Keratinocyte (primary cell): ENCODE results near the gene SH3BP5. TPM values are rescaled to one million over a fixed set of nuclear protein-coding genes. Genes with fewer than 3 reads are reported as not detected.

Experiments used
- DNase-seq: peaks from one replicate; pipeline ENCODE4 v3.0.0-alpha.2; 2011; ENCODE audit warnings: low read depth, missing footprints, low spot score
- FAIRE-seq: peaks from 2 replicates; lab custom pipeline; 2011; peaks lifted over from hg19 to GRCh38; lab: Jason Lieb, UNC
- H2AFZ ChIP-seq: 2 replicates; pipeline ENCODE4 v1.6.0; 2012; ENCODE audit warnings: low read length, control low read depth, inconsistent platforms; ENCODE audit not compliant: control insufficient read depth
- H3K27ac ChIP-seq: 2 replicates; pipeline ENCODE4 v1.5.1; 2011; ENCODE audit warnings: low read length; ENCODE audit not compliant: control insufficient read depth, insufficient read depth
- H3K27me3 ChIP-seq: 3 replicates; pipeline ENCODE4 v1.6.0; 2011; ENCODE audit warnings: low read length; ENCODE audit not compliant: control insufficient read depth, insufficient read depth; ENCODE audit errors: extremely low read depth
- H3K36me3 ChIP-seq, 2 experiments: 2 replicates in 1 of 2; 3 replicates in 1 of 2; pipeline ENCODE4 v1.5.1; 2011; ENCODE audit warnings: low read length in 2 of 2, mild to moderate bottlenecking in 1 of 2; ENCODE audit not compliant: control insufficient read depth in 2 of 2, insufficient read depth in 2 of 2; ENCODE audit errors: extremely low read depth in 1 of 2
- H3K4me1 ChIP-seq: 3 replicates; pipeline ENCODE4 v1.5.1; 2011; ENCODE audit warnings: low read length; ENCODE audit not compliant: control insufficient read depth, insufficient read depth; ENCODE audit errors: extremely low read depth
- H3K4me2 ChIP-seq: 3 replicates; pipeline ENCODE4 v1.6.0; 2011; ENCODE audit warnings: low read depth, low read length; ENCODE audit not compliant: control insufficient read depth, insufficient read depth; ENCODE audit errors: extremely low read depth
- H3K4me3 ChIP-seq, 3 experiments: fragments of 200-600 bp in 1 of 3; sonication (generic) in 1 of 3; 2 replicates in 2 of 3; 3 replicates in 1 of 3; pipeline ENCODE4 v1.5.1; 2011 to 2016; ENCODE audit warnings: low read length in 3 of 3, mild to moderate bottlenecking in 3 of 3, control low read depth in 2 of 3, inconsistent platforms in 1 of 3, low read depth in 1 of 3, mixed read lengths in 1 of 3, mixed run types in 1 of 3, moderate library complexity in 1 of 3; ENCODE audit not compliant: control insufficient read depth in 2 of 3, insufficient read depth in 2 of 3; ENCODE audit errors: extremely low read depth in 1 of 3
- H3K79me2 ChIP-seq: 2 replicates; pipeline ENCODE4 v1.6.0; 2012; ENCODE audit warnings: low read length; ENCODE audit not compliant: control insufficient read depth, insufficient read depth
- H3K9ac ChIP-seq: 3 replicates; pipeline ENCODE4 v1.6.0; 2011; ENCODE audit warnings: low read length; ENCODE audit not compliant: control insufficient read depth, insufficient read depth; ENCODE audit errors: extremely low read depth
- H3K9me1 ChIP-seq: 3 replicates; pipeline ENCODE4 v1.6.0; 2011; ENCODE audit warnings: low read length; ENCODE audit not compliant: control insufficient read depth, insufficient read depth; ENCODE audit errors: extremely low read depth
- H3K9me3 ChIP-seq: 2 replicates; pipeline ENCODE4 v1.5.1; 2012; ENCODE audit warnings: low read depth, low read length; ENCODE audit not compliant: control insufficient read depth
- H4K20me1 ChIP-seq: 3 replicates; pipeline ENCODE4 v1.6.0; 2011; ENCODE audit warnings: low read length; ENCODE audit not compliant: control insufficient read depth, insufficient read depth; ENCODE audit errors: extremely low read depth
- EZH2 ChIP-seq: IDR thresholded peaks from one replicate; pipeline ENCODE4 v1.6.1; 2012; ENCODE audit warnings: inconsistent platforms, mild to moderate bottlenecking, low read length, moderate library complexity
- dilution Hi-C: fragments of 300-500 bp; cut with MboI; formaldehyde crosslinking; loops from one replicate; pipeline ENCODE4 v1.7.0; 2020; ENCODE audit warnings: low sequenced_read_pairs; ENCODE audit not compliant: extremely low pct_ligation_motif_present
- polyA plus RNA-seq, 5 experiments: library from polyadenylated mRNA; depleted of rRNA in 3 of 5; stranded (reverse) in 3 of 5; stranded (forward) in 1 of 5; unstranded in 1 of 5; fragments of >200 nt; gene quantifications; 1 replicate in 1 of 5; 2 replicates in 3 of 5; 3 replicates in 1 of 5; pipeline versions ENCODE4 v1.2.1 to v1.2.3, GENCODE V29; 2011 to 2012; ENCODE audit warnings: missing spikeins in 2 of 5, low read depth in 1 of 5, low replicate concordance in 1 of 5
- TF ChIP-seq, protein P1 (sequence below), 3 experiments: IDR thresholded peaks in 1 of 3; conservative IDR thresholded peaks in 1 of 3; optimal IDR thresholded peaks in 1 of 3; 2 replicates in 2 of 3; 3 replicates in 1 of 3; pipeline versions ENCODE3 to v1.5.1; 2011; ENCODE audit warnings: low read length in 3 of 3, mild to moderate bottlenecking in 3 of 3, moderate library complexity in 2 of 3, control low read depth in 1 of 3, inconsistent platforms in 1 of 3; ENCODE audit not compliant: insufficient read depth in 2 of 3; ENCODE audit errors: extremely low read depth in 1 of 3

The SH3BP5 gene
- polyA plus RNA-seq, 1 donor (not counting 4 experiments of a cell fraction or from before 2014, with no cell fraction given) = 13.4 TPM

- no peaks in the 10 kb centered on the region for H3K4me1 ChIP-seq
- H4K20me1 ChIP-seq = no peaks in the 10 kb centered on the region
- no peak for FAIRE-seq
- H3K4me3 ChIP-seq = no peak overlapping the region
- H3K9ac ChIP-seq = no peak overlapping the region
- no peaks in the 10 kb centered on the region for H3K36me3 ChIP-seq
- TF ChIP-seq, protein P1, sequence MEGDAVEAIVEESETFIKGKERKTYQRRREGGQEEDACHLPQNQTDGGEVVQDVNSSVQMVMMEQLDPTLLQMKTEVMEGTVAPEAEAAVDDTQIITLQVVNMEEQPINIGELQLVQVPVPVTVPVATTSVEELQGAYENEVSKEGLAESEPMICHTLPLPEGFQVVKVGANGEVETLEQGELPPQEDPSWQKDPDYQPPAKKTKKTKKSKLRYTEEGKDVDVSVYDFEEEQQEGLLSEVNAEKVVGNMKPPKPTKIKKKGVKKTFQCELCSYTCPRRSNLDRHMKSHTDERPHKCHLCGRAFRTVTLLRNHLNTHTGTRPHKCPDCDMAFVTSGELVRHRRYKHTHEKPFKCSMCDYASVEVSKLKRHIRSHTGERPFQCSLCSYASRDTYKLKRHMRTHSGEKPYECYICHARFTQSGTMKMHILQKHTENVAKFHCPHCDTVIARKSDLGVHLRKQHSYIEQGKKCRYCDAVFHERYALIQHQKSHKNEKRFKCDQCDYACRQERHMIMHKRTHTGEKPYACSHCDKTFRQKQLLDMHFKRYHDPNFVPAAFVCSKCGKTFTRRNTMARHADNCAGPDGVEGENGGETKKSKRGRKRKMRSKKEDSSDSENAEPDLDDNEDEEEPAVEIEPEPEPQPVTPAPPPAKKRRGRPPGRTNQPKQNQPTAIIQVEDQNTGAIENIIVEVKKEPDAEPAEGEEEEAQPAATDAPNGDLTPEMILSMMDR (optimal IDR thresholded peaks at IDR 0.05 in 1 of 3, IDR thresholded peaks at IDR 0.05 in 1 of 3, conservative IDR thresholded peaks at IDR 0.05 in 1 of 3; ENCODE audit: extremely low read depth in 1 of 3, insufficient read depth in 2 of 3, low read length in 3 of 3) = no peak
- no peak for TF ChIP-seq EZH2
- no peaks in the 10 kb centered on the region for H3K9me1 ChIP-seq
- H3K27ac ChIP-seq = no peak overlapping the region
- H3K9me3 ChIP-seq = no peaks in the 10 kb centered on the region
- no peaks in the 10 kb centered on the region for H3K79me2 ChIP-seq
- H2AFZ ChIP-seq = no peak overlapping the region
- DNase-seq = no peak
- no peak overlapping the region for H3K4me2 ChIP-seq
- dilution Hi-C loops = no loop called here
- no peaks in the 10 kb centered on the region for H3K27me3 ChIP-seq
These were observed 23.8 kb upstream of the SH3BP5 start for GRCh38 chr3:15356176-15356575.

GRCh38 chr3:15355086-15355485, 22.7 kb upstream of the SH3BP5 start:
- no peaks in the 10 kb centered on the region for H3K79me2 ChIP-seq
- no peaks in the 10 kb centered on the region for H4K20me1 ChIP-seq
- no peak overlapping the region for H3K9ac ChIP-seq
- FAIRE-seq (no peak), DNase-seq (no peak)
- TF ChIP-seq, protein P1 (optimal IDR thresholded peaks at IDR 0.05 in 1 of 3, IDR thresholded peaks at IDR 0.05 in 1 of 3, conservative IDR thresholded peaks at IDR 0.05 in 1 of 3; ENCODE audit: extremely low read depth in 1 of 3, insufficient read depth in 2 of 3, low read length in 3 of 3) = no peak
- no peak for TF ChIP-seq EZH2
- H3K9me3 ChIP-seq = no peaks in the 10 kb centered on the region
- no peak overlapping the region for H3K27ac ChIP-seq
- no peak overlapping the region for H3K4me3 ChIP-seq
- H3K27me3 ChIP-seq = no peaks in the 10 kb centered on the region
- H3K36me3 ChIP-seq = no peaks in the 10 kb centered on the region
- H3K9me1 ChIP-seq = no peaks in the 10 kb centered on the region
- no peak overlapping the region for H3K4me2 ChIP-seq
- H2AFZ ChIP-seq = no peak overlapping the region
- dilution Hi-C loops = no loop called here
- H3K4me1 ChIP-seq = no peaks in the 10 kb centered on the region
